Peyer's patch (tissue), 4 donors: ENCODE measurements around the gene ARRDC1.

Experiments used
- CTCF ChIP-seq, 6 experiments: fragments of 450-650 bp in 4 of 6; fragments of 200-600 bp in 2 of 6; sonication (generic) in 1 of 6; IDR thresholded peaks; one replicate each; pipeline ENCODE4 v1.5.1; 2017 to 2019; ENCODE audit warnings: antibody characterized with exemption in 6 of 6, mild to moderate bottlenecking in 3 of 6, moderate library complexity in 1 of 6
- POLR2A ChIP-seq, 2 donors: fragments of 450-650 bp; IDR thresholded peaks; one replicate each; pipeline ENCODE4 v1.5.1; 2017; ENCODE audit warnings: antibody characterized with exemption in 2 of 2, mild to moderate bottlenecking in 2 of 2, moderate library complexity in 2 of 2

GRCh38 chr9:137598943-137599342, 6.5 kb upstream of the ARRDC1 start:
- TF ChIP-seq CTCF (IDR thresholded peaks at IDR 0.05) (no peak), POLR2A (IDR thresholded peaks at IDR 0.05) (no peak)
